Measurements from ENCODE around the gene RASA3.

The RASA3 gene

GRCh38 chr13:114155320-114155719 lies 22.9 kb upstream of the RASA3 start:
- no peaks in the 10 kb centered on the region for H3K36me3 ChIP-seq (ENCODE audit: control insufficient read depth in 4 of 4, insufficient read depth in 4 of 4, low read length in 3 of 4)
- DNase-seq: no peak
- ChIA-PET CTCF (no interaction called here), POLR2A (no interaction called here)
- no peaks in the 10 kb centered on the region for H3K27me3 ChIP-seq (replicated peaks in 2 of 5; ENCODE audit: control insufficient read depth in 4 of 5, insufficient read depth in 5 of 5, low read length in 4 of 5)
- no CpG with 5 or more reads among the region's 3 CpGs for WGBS (ENCODE audit: insufficient coverage)
- no peak overlapping the region for H3K27ac ChIP-seq (ENCODE audit: insufficient read depth in 1 of 2, low read depth in 1 of 2, low read length in 2 of 2, poor library complexity in 1 of 2, severe bottlenecking in 2 of 2)
- peaks cover 3 to 35% (median 23%) of the 10 kb centered on the region in 4 experiments for H3K4me1 ChIP-seq (ENCODE audit: control extremely low read depth in 1 of 4, control insufficient read depth in 4 of 4, insufficient read depth in 4 of 4, low read length in 3 of 4)
- H3K4me3 ChIP-seq (ENCODE audit: control insufficient read depth in 1 of 7, extremely low read depth in 1 of 7, insufficient read depth in 4 of 7, low read depth in 2 of 7, low read length in 6 of 7): no peak overlapping the region
- H3K9me3 ChIP-seq (ENCODE audit: control extremely low read depth in 1 of 5, control insufficient read depth in 4 of 5, insufficient read depth in 2 of 5, low read depth in 1 of 5, low read length in 4 of 5): no peaks in the 10 kb centered on the region

GRCh38 chr13:114154476-114154875 lies 22.1 kb upstream of the RASA3 start:
- 77% methylated on average over 9 of the region's 9 CpGs for WGBS (ENCODE audit: insufficient coverage)
- Histone ChIP-seq H3K27me3 (replicated peaks in 2 of 5; ENCODE audit: control insufficient read depth in 4 of 5, insufficient read depth in 5 of 5, low read length in 4 of 5) (no peaks in the 10 kb centered on the region), H3K4me1 (ENCODE audit: control extremely low read depth in 1 of 4, control insufficient read depth in 4 of 4, insufficient read depth in 4 of 4, low read length in 3 of 4) (peaks cover 3 to 43% (median 31%) of the 10 kb centered on the region in 4 experiments), H3K27ac (ENCODE audit: insufficient read depth in 1 of 2, low read depth in 1 of 2, low read length in 2 of 2, poor library complexity in 1 of 2, severe bottlenecking in 2 of 2) (no peak overlapping the region), H3K36me3 (ENCODE audit: control insufficient read depth in 4 of 4, insufficient read depth in 4 of 4, low read length in 3 of 4) (no peaks in the 10 kb centered on the region), H3K4me3 (ENCODE audit: control insufficient read depth in 1 of 7, extremely low read depth in 1 of 7, insufficient read depth in 4 of 7, low read depth in 2 of 7, low read length in 6 of 7) (no peak overlapping the region), H3K9me3 (ENCODE audit: control extremely low read depth in 1 of 5, control insufficient read depth in 4 of 5, insufficient read depth in 2 of 5, low read depth in 1 of 5, low read length in 4 of 5) (no peaks in the 10 kb centered on the region)
- CTCF ChIA-PET: no interaction called here
- POLR2A ChIA-PET: no interaction called here
- DNase-seq: peak in 2 of 3 donors; percentile 39 to 49

- Histone ChIP-seq H3K27ac (ENCODE audit: insufficient read depth in 1 of 2, low read depth in 1 of 2, low read length in 2 of 2, poor library complexity in 1 of 2, severe bottlenecking in 2 of 2) (no peak overlapping the region), H3K27me3 (replicated peaks in 2 of 5; ENCODE audit: control insufficient read depth in 4 of 5, insufficient read depth in 5 of 5, low read length in 4 of 5) (no peaks in the 10 kb centered on the region), H3K4me1 (ENCODE audit: control extremely low read depth in 1 of 4, control insufficient read depth in 4 of 4, insufficient read depth in 4 of 4, low read length in 3 of 4) (peaks cover 3 to 48% (median 38%) of the 10 kb centered on the region in 4 experiments), H3K9me3 (ENCODE audit: control extremely low read depth in 1 of 5, control insufficient read depth in 4 of 5, insufficient read depth in 2 of 5, low read depth in 1 of 5, low read length in 4 of 5) (no peaks in the 10 kb centered on the region), H3K36me3 (ENCODE audit: control insufficient read depth in 4 of 4, insufficient read depth in 4 of 4, low read length in 3 of 4) (no peaks in the 10 kb centered on the region), H3K4me3 (ENCODE audit: control insufficient read depth in 1 of 7, extremely low read depth in 1 of 7, insufficient read depth in 4 of 7, low read depth in 2 of 7, low read length in 6 of 7) (no peak overlapping the region)
- ChIA-PET CTCF (interaction anchor here (3.4 kb wide), 1 partner anchor 8 kb away, joined by 11 read pairs; no protein-coding TSS in a partner anchor), POLR2A (no interaction called here)
- WGBS (ENCODE audit: insufficient coverage): 97% methylated on average over 5 of the region's 6 CpGs
- DNase-seq: no peak
These were observed 21.2 kb upstream of the RASA3 start for GRCh38 chr13:114153485-114154080.

GRCh38 chr13:114152831-114153371 lies 20.5 kb upstream of the RASA3 start:
- Histone ChIP-seq H3K27ac (ENCODE audit: insufficient read depth in 1 of 2, low read depth in 1 of 2, low read length in 2 of 2, poor library complexity in 1 of 2, severe bottlenecking in 2 of 2) (no peak overlapping the region), H3K27me3 (replicated peaks in 2 of 5; ENCODE audit: control insufficient read depth in 4 of 5, insufficient read depth in 5 of 5, low read length in 4 of 5) (no peaks in the 10 kb centered on the region), H3K9me3 (ENCODE audit: control extremely low read depth in 1 of 5, control insufficient read depth in 4 of 5, insufficient read depth in 2 of 5, low read depth in 1 of 5, low read length in 4 of 5) (no peaks in the 10 kb centered on the region), H3K36me3 (ENCODE audit: control insufficient read depth in 4 of 4, insufficient read depth in 4 of 4, low read length in 3 of 4) (no peaks in the 10 kb centered on the region), H3K4me1 (ENCODE audit: control extremely low read depth in 1 of 4, control insufficient read depth in 4 of 4, insufficient read depth in 4 of 4, low read length in 3 of 4) (peaks cover 5 to 54% (median 44%) of the 10 kb centered on the region in 4 experiments), H3K4me3 (ENCODE audit: control insufficient read depth in 1 of 7, extremely low read depth in 1 of 7, insufficient read depth in 4 of 7, low read depth in 2 of 7, low read length in 6 of 7) (no peak overlapping the region)
- CTCF ChIA-PET: interaction anchor here (3.4 kb wide), 1 partner anchor 9 kb away, joined by 11 read pairs; no protein-coding TSS in a partner anchor
- no peak for DNase-seq
- POLR2A ChIA-PET: no interaction called here
- 95% methylated on average over 15 of the region's 20 CpGs for WGBS (ENCODE audit: insufficient coverage)

GRCh38 chr13:114152285-114152645 lies 19.8 kb upstream of the RASA3 start:
- POLR2A ChIA-PET: no interaction called here
- no peak overlapping the region for H3K27ac ChIP-seq (ENCODE audit: insufficient read depth in 1 of 2, low read depth in 1 of 2, low read length in 2 of 2, poor library complexity in 1 of 2, severe bottlenecking in 2 of 2)
- WGBS (ENCODE audit: insufficient coverage): 85% methylated on average over 7 of the region's 7 CpGs

GRCh38 chr13:114151565-114152284 lies 19.3 kb upstream of the RASA3 start:
- Histone ChIP-seq H3K9me3 (ENCODE audit: control extremely low read depth in 1 of 5, control insufficient read depth in 4 of 5, insufficient read depth in 2 of 5, low read depth in 1 of 5, low read length in 4 of 5) (no peaks in the 10 kb centered on the region), H3K4me1 (ENCODE audit: control extremely low read depth in 1 of 4, control insufficient read depth in 4 of 4, insufficient read depth in 4 of 4, low read length in 3 of 4) (peaks cover 6 to 60% (median 48%) of the 10 kb centered on the region in 4 experiments), H3K4me3 (ENCODE audit: control insufficient read depth in 1 of 7, extremely low read depth in 1 of 7, insufficient read depth in 4 of 7, low read depth in 2 of 7, low read length in 6 of 7) (no peak overlapping the region), H3K27me3 (replicated peaks in 2 of 5; ENCODE audit: control insufficient read depth in 4 of 5, insufficient read depth in 5 of 5, low read length in 4 of 5) (no peaks in the 10 kb centered on the region), H3K36me3 (ENCODE audit: control insufficient read depth in 4 of 4, insufficient read depth in 4 of 4, low read length in 3 of 4) (no peaks in the 10 kb centered on the region), H3K27ac (ENCODE audit: insufficient read depth in 1 of 2, low read depth in 1 of 2, low read length in 2 of 2, poor library complexity in 1 of 2, severe bottlenecking in 2 of 2) (no peak overlapping the region)
- ChIA-PET CTCF (interaction anchor here (0.7 to 3.4 kb wide), 4 partner anchors 10 to 74 kb away, joined by 3 to 11 read pairs (median 3); no protein-coding TSS in a partner anchor), POLR2A (interaction anchor here (1.5 kb wide), 1 partner anchor 10 kb away, joined by 4 read pairs; no protein-coding TSS in a partner anchor)
- no peak for DNase-seq
- 98% methylated on average over 22 of the region's 28 CpGs for WGBS (ENCODE audit: insufficient coverage)

More at GRCh38 chr13:114152285-114152645, 19.8 kb upstream of the RASA3 start:
- no peak overlapping the region for H3K4me3 ChIP-seq (ENCODE audit: control insufficient read depth in 1 of 7, extremely low read depth in 1 of 7, insufficient read depth in 4 of 7, low read depth in 2 of 7, low read length in 6 of 7)
- no peak for DNase-seq
- H3K4me1 ChIP-seq (ENCODE audit: control extremely low read depth in 1 of 4, control insufficient read depth in 4 of 4, insufficient read depth in 4 of 4, low read length in 3 of 4): peaks cover 6 to 56% (median 46%) of the 10 kb centered on the region in 4 experiments
- CTCF ChIA-PET: interaction anchor here (0.7 to 3.4 kb wide), 4 partner anchors 9 to 74 kb away, joined by 3 to 11 read pairs (median 3); no protein-coding TSS in a partner anchor
- no peaks in the 10 kb centered on the region for H3K9me3 ChIP-seq (ENCODE audit: control extremely low read depth in 1 of 5, control insufficient read depth in 4 of 5, insufficient read depth in 2 of 5, low read depth in 1 of 5, low read length in 4 of 5)
- H3K36me3 ChIP-seq (ENCODE audit: control insufficient read depth in 4 of 4, insufficient read depth in 4 of 4, low read length in 3 of 4): no peaks in the 10 kb centered on the region
- H3K27me3 ChIP-seq (replicated peaks in 2 of 5; ENCODE audit: control insufficient read depth in 4 of 5, insufficient read depth in 5 of 5, low read length in 4 of 5): no peaks in the 10 kb centered on the region

- H3K4me3 ChIP-seq (ENCODE audit: control insufficient read depth in 1 of 7, extremely low read depth in 1 of 7, insufficient read depth in 4 of 7, low read depth in 2 of 7, low read length in 6 of 7): no peak overlapping the region
- peak; percentile 59 to 66 (median 63) for DNase-seq
- no peaks in the 10 kb centered on the region for H3K9me3 ChIP-seq (ENCODE audit: control extremely low read depth in 1 of 5, control insufficient read depth in 4 of 5, insufficient read depth in 2 of 5, low read depth in 1 of 5, low read length in 4 of 5)
- peaks cover 6 to 65% (median 53%) of the 10 kb centered on the region in 4 experiments for H3K4me1 ChIP-seq (ENCODE audit: control extremely low read depth in 1 of 4, control insufficient read depth in 4 of 4, insufficient read depth in 4 of 4, low read length in 3 of 4)
- 67% methylated on average over 3 of the region's 10 CpGs for WGBS (ENCODE audit: insufficient coverage)
- H3K27ac ChIP-seq (ENCODE audit: insufficient read depth in 1 of 2, low read depth in 1 of 2, low read length in 2 of 2, poor library complexity in 1 of 2, severe bottlenecking in 2 of 2): no peak overlapping the region
- no peaks in the 10 kb centered on the region for H3K36me3 ChIP-seq (ENCODE audit: control insufficient read depth in 4 of 4, insufficient read depth in 4 of 4, low read length in 3 of 4)
- ChIA-PET CTCF (interaction anchor here (1.2 to 3.4 kb wide), 2 partner anchors 11 to 75 kb away, joined by 3 to 11 read pairs; no protein-coding TSS in a partner anchor), POLR2A (interaction anchor here (1.5 kb wide), 1 partner anchor 10 kb away, joined by 4 read pairs; no protein-coding TSS in a partner anchor)
- no peaks in the 10 kb centered on the region for H3K27me3 ChIP-seq (replicated peaks in 2 of 5; ENCODE audit: control insufficient read depth in 4 of 5, insufficient read depth in 5 of 5, low read length in 4 of 5)
These were observed 18.6 kb upstream of the RASA3 start for GRCh38 chr13:114151031-114151430.
